ENCODE results near the gene ARL17A. TPM values are rescaled to one million over a fixed set of nuclear protein-coding genes. Genes with fewer than 3 reads are reported as not detected.

Gene ARL17A
- total RNA-seq (2022; extraction: Qiagen RNA extraction): 2.6 to 4.7 TPM (median 3.9 TPM) in 5 replicates

GRCh38 chr17:46579083-46580075 lies at the start of gene ARL17A:
TSS of gene ARL17A (minus strand) at chr17:46579691. CDS start at chr17:46576322, 3,369 bp downstream.

GRCh38 chr17:46590157-46591146 lies 11.0 kb upstream of the ARL17A start, which contains the start of gene NSF:
TSS of gene NSF (plus strand) at chr17:46590669. CDS start at chr17:46590776, 107 bp downstream.

GRCh38 chr17:46512168-46512567 lies 67.3 kb downstream of the ARL17A start, which contains the start of gene LRRC37A2:
TSS of gene LRRC37A2 (plus strand) at chr17:46512468. CDS start at chr17:46512713, 245 bp downstream.

Other genes starting within 250 kb of the ARL17A start
- 4.8 to 7.1 TPM (median 6.2 TPM) in 5 replicates for gene ARL17B, start 217.9 kb downstream of the ARL17A start, total RNA-seq (2022; extraction: Qiagen RNA extraction)
- gene LRRC37A2, start 67.2 kb downstream of the ARL17A start, total RNA-seq (2022; extraction: Qiagen RNA extraction): 3.1 to 4.2 TPM (median 4.1 TPM) in 5 replicates
- 18.4 to 21.1 TPM (median 19.7 TPM) in 5 replicates for gene NSF, start 11.0 kb upstream of the ARL17A start, total RNA-seq (2022; extraction: Qiagen RNA extraction)
- gene WNT3, start 239.0 kb upstream of the ARL17A start, total RNA-seq (2022; extraction: Qiagen RNA extraction): 3.6 to 5.1 TPM (median 4.4 TPM) in 5 replicates

All from A549 treated with Mapracorat at 1 μM for 4 hours (cell line).